HG02610 (cell line): ENCODE measurements around the gene ULK1.
"Not testable (repeated sequence)": the region's sequence is repeated elsewhere in the genome, so short reads cannot be mapped to it uniquely, and the experiment has no call there.

Experiments used
- ATAC-seq: cut with Tn5 transposase; IDR thresholded peaks from one replicate; pipeline ENCODE4 v1.9.1; 2021; ENCODE audit warnings: mild to moderate bottlenecking, moderate library complexity; ENCODE audit not compliant: unreplicated experiment

ULK1 gene

GRCh38 chr12:131961328-131961727 is 66.9 kb downstream of the ULK1 start:
- not testable (repeated sequence) for ATAC-seq

- ATAC-seq = no peak
Measured at GRCh38 chr12:131962069-131962468, 67.6 kb downstream of the ULK1 start.

- ATAC-seq = no peak
Measured at GRCh38 chr12:131963381-131963780, 69.0 kb downstream of the ULK1 start.

- ATAC-seq = no peak
Measured at GRCh38 chr12:131965073-131965472, 70.7 kb downstream of the ULK1 start.

- no peak for ATAC-seq
Measured at GRCh38 chr12:131971226-131971625, 76.8 kb downstream of the ULK1 start.
